HG03457 (cell line): ENCODE results near the gene CARF.
"Not testable (repeated sequence)": the region's sequence is repeated elsewhere in the genome, so short reads cannot be mapped to it uniquely, and the experiment has no call there.

Experiments used
- ATAC-seq: cut with Tn5 transposase; IDR thresholded peaks from one replicate; pipeline ENCODE4 v1.9.1; 2021; ENCODE audit warnings: moderate number of reproducible peaks; ENCODE audit not compliant: unreplicated experiment

CARF gene

GRCh38 chr2:202911512-202912341 lies at the start of gene CARF, which contains the start of gene WDR12:
Gene CARF, plus strand, starts transcription at chr2:202912275. Its CDS starts 29,628 bp downstream, at chr2:202941903.
Gene WDR12, minus strand, starts transcription at chr2:202911673. Its CDS starts 197 bp downstream, at chr2:202911476.
- ATAC-seq = peak; percentile 69

- peak; percentile 48 for ATAC-seq
Observed at GRCh38 chr2:202870431-202871299, 41.4 kb upstream of the CARF start.

- ATAC-seq = peak; percentile 38
Observed at GRCh38 chr2:202871300-202872141, 40.6 kb upstream of the CARF start, which contains the start of gene ICA1L. Gene ICA1L, minus strand, starts transcription at chr2:202871766. Its CDS starts 42,757 bp downstream, at chr2:202829009.

GRCh38 chr2:202877699-202878098 lies 34.4 kb upstream of the CARF start:
- no peak for ATAC-seq

- ATAC-seq = no peak
Observed at GRCh38 chr2:202881570-202881969, 30.5 kb upstream of the CARF start.

- no peak for ATAC-seq
Observed at GRCh38 chr2:202883987-202884675, 27.9 kb upstream of the CARF start.

GRCh38 chr2:202885190-202885589 lies 26.9 kb upstream of the CARF start:
- no peak for ATAC-seq

- ATAC-seq = not testable (repeated sequence)
Observed at GRCh38 chr2:202905507-202905906, 6.6 kb upstream of the CARF start.

- ATAC-seq = no peak
Observed at GRCh38 chr2:202908186-202908585, 3.9 kb upstream of the CARF start.

GRCh38 chr2:202909394-202910192 lies 2.5 kb upstream of the CARF start:
- ATAC-seq = no peak

GRCh38 chr2:202910250-202910649 lies 1.8 kb upstream of the CARF start:
- not testable (repeated sequence) for ATAC-seq

GRCh38 chr2:202910698-202911097 lies 1.4 kb upstream of the CARF start:
- ATAC-seq = no peak

GRCh38 chr2:202911203-202911511 lies 918 bp upstream of the CARF start:
- ATAC-seq = peak; percentile 4

- ATAC-seq = peak; percentile 33
Observed at GRCh38 chr2:202912342-202913201, 497 bp downstream of the CARF start.

GRCh38 chr2:202918860-202919259 lies 6.8 kb downstream of the CARF start:
- no peak for ATAC-seq

GRCh38 chr2:202932425-202933138 lies 20.5 kb downstream of the CARF start:
- ATAC-seq = no peak

- ATAC-seq = no peak
Observed at GRCh38 chr2:202933139-202933510, 21.1 kb downstream of the CARF start.

- ATAC-seq = no peak
Observed at GRCh38 chr2:202933958-202934357, 21.9 kb downstream of the CARF start.
